ENCODE data around the gene EIF4A3. TPM values are rescaled to one million over a fixed set of nuclear protein-coding genes. Genes with fewer than 3 reads are reported as not detected.

Gene EIF4A3
- total RNA-seq, 1 experiment from 2014 or later, result 160 TPM

DNA sequence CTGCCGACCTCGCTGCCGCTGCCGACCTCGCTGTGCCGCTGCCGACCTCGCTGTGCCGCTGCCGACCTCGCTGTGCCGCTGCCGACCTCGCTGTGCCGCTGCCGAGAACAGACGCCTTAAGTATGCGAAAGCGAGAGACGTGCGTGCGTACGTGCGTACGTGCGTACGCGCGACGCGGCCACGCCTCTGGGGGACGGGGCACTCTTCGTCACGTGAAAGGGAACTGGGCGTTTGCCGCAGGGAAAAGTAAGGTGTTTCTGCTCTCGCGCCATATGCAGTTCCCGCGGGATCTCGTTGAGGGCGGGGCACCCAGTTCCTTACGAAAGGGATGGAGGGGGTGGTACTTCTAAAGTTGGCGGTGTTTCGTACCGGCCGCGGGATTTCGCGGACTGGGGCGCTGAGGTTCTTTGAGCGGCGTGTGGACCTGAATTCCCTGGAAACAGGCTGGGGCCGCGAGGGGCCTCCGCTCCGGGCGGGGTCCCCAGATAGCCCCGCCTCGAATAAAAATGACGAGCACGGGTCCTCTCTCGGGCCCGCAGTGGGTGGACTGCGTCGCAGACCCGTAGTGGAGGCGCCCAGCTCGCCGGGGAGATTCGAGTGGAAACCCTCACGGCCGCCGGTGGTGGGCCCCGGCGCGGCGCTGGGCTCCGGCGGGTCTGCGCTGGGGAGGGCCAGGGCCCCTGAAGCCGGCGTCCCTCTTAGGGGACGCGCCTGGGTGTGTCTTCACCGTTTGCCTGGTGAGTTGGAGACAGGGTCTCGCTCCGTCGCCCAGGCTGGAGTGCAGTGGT lies at the start of gene EIF4A3 (continued):
- TF ChIP-seq, protein P1, sequence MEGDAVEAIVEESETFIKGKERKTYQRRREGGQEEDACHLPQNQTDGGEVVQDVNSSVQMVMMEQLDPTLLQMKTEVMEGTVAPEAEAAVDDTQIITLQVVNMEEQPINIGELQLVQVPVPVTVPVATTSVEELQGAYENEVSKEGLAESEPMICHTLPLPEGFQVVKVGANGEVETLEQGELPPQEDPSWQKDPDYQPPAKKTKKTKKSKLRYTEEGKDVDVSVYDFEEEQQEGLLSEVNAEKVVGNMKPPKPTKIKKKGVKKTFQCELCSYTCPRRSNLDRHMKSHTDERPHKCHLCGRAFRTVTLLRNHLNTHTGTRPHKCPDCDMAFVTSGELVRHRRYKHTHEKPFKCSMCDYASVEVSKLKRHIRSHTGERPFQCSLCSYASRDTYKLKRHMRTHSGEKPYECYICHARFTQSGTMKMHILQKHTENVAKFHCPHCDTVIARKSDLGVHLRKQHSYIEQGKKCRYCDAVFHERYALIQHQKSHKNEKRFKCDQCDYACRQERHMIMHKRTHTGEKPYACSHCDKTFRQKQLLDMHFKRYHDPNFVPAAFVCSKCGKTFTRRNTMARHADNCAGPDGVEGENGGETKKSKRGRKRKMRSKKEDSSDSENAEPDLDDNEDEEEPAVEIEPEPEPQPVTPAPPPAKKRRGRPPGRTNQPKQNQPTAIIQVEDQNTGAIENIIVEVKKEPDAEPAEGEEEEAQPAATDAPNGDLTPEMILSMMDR (IDR thresholded peaks at IDR 0.05), result no peak
- TF ChIP-seq HMGA2 (CRISPR knock-in tag; IDR thresholded peaks at IDR 0.05), result no peak
- TF ChIP-seq CREB1 (CRISPR knock-in tag; IDR thresholded peaks at IDR 0.05), result peak; percentile 60; the same call in 1 of the 2 replicates
- TF ChIP-seq FOXP1 (CRISPR knock-in tag; IDR thresholded peaks at IDR 0.05; ENCODE audit: borderline replicate concordance), result peak; percentile 65; the same call in 1 of the 2 replicates
- TF ChIP-seq, protein P2, sequence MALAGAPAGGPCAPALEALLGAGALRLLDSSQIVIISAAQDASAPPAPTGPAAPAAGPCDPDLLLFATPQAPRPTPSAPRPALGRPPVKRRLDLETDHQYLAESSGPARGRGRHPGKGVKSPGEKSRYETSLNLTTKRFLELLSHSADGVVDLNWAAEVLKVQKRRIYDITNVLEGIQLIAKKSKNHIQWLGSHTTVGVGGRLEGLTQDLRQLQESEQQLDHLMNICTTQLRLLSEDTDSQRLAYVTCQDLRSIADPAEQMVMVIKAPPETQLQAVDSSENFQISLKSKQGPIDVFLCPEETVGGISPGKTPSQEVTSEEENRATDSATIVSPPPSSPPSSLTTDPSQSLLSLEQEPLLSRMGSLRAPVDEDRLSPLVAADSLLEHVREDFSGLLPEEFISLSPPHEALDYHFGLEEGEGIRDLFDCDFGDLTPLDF (CRISPR knock-in tag; IDR thresholded peaks at IDR 0.05), result no peak
- TF ChIP-seq, protein P3, sequence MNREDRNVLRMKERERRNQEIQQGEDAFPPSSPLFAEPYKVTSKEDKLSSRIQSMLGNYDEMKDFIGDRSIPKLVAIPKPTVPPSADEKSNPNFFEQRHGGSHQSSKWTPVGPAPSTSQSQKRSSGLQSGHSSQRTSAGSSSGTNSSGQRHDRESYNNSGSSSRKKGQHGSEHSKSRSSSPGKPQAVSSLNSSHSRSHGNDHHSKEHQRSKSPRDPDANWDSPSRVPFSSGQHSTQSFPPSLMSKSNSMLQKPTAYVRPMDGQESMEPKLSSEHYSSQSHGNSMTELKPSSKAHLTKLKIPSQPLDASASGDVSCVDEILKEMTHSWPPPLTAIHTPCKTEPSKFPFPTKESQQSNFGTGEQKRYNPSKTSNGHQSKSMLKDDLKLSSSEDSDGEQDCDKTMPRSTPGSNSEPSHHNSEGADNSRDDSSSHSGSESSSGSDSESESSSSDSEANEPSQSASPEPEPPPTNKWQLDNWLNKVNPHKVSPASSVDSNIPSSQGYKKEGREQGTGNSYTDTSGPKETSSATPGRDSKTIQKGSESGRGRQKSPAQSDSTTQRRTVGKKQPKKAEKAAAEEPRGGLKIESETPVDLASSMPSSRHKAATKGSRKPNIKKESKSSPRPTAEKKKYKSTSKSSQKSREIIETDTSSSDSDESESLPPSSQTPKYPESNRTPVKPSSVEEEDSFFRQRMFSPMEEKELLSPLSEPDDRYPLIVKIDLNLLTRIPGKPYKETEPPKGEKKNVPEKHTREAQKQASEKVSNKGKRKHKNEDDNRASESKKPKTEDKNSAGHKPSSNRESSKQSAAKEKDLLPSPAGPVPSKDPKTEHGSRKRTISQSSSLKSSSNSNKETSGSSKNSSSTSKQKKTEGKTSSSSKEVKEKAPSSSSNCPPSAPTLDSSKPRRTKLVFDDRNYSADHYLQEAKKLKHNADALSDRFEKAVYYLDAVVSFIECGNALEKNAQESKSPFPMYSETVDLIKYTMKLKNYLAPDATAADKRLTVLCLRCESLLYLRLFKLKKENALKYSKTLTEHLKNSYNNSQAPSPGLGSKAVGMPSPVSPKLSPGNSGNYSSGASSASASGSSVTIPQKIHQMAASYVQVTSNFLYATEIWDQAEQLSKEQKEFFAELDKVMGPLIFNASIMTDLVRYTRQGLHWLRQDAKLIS (CRISPR knock-in tag; IDR thresholded peaks at IDR 0.05; ENCODE audit: borderline replicate concordance), result no peak
- no peak for TF ChIP-seq E2F5 (CRISPR knock-in tag; IDR thresholded peaks at IDR 0.05)
- peak; percentile 86; the same call in 1 of the 2 replicates for TF ChIP-seq MAX (CRISPR knock-in tag; IDR thresholded peaks at IDR 0.05)
- TF ChIP-seq, protein P4, sequence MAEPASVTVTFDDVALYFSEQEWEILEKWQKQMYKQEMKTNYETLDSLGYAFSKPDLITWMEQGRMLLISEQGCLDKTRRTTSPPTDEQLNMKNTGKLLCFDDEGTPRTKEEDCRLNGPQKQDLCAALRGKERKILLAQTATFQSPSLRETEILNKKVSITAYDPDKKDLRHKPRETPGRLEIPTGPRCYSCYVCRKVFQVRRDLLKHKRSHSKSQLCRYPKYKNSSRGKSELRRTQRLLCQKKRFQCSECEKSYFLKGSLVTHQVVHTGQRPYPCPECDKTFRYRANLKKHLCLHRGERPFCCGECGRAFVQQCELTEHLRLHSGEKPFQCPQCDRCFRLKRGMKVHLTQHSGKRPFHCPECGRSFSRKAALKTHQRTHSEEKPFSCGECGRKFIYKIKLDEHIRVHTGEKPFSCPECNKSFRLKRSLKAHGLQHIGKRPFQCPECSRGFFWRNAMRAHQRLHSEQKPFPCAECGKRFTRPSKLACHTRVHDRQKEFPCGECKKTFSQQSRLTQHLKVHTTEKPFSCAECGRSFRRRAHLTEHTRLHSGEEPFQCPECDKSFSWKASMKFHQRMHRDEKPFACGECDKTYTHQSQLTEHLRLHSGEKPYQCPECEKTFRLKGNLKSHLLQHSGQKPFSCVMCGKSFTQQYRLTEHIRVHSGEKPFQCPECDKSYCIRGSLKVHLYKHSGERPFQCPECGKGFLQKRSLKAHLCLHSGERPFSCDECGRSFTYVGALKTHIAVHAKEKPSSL (CRISPR knock-in tag; conservative IDR thresholded peaks at IDR 0.05), result no peak
- TF ChIP-seq TEAD1 (CRISPR knock-in tag; IDR thresholded peaks at IDR 0.05), result peak; percentile 28; the same call in 1 of the 2 replicates
- TF ChIP-seq ZBTB21 (CRISPR knock-in tag; IDR thresholded peaks at IDR 0.05; ENCODE audit: borderline replicate concordance), result peak; percentile 91; the same call in 1 of the 2 replicates
- no peak for TF ChIP-seq ZNF416 (CRISPR knock-in tag; IDR thresholded peaks at IDR 0.05)
- TF ChIP-seq, protein P5, sequence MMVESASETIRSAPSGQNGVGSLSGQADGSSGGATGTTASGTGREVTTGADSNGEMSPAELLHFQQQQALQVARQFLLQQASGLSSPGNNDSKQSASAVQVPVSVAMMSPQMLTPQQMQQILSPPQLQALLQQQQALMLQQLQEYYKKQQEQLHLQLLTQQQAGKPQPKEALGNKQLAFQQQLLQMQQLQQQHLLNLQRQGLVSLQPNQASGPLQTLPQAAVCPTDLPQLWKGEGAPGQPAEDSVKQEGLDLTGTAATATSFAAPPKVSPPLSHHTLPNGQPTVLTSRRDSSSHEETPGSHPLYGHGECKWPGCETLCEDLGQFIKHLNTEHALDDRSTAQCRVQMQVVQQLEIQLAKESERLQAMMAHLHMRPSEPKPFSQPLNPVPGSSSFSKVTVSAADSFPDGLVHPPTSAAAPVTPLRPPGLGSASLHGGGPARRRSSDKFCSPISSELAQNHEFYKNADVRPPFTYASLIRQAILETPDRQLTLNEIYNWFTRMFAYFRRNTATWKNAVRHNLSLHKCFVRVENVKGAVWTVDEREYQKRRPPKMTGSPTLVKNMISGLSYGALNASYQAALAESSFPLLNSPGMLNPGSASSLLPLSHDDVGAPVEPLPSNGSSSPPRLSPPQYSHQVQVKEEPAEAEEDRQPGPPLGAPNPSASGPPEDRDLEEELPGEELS (CRISPR knock-in tag; IDR thresholded peaks at IDR 0.05), result no peak
- TF ChIP-seq ZNF532 (CRISPR knock-in tag; IDR thresholded peaks at IDR 0.05; ENCODE audit: borderline replicate concordance), result no peak
- peak; percentile 94; the same call in 1 of the 2 replicates for TF ChIP-seq FOXK1 (CRISPR knock-in tag; IDR thresholded peaks at IDR 0.05)
- no peak for TF ChIP-seq MXD4 (CRISPR knock-in tag; IDR thresholded peaks at IDR 0.05; ENCODE audit: borderline replicate concordance)
- peak; percentile 99 for TF ChIP-seq SP1 (CRISPR knock-in tag; conservative IDR thresholded peaks at IDR 0.05)
- no peak for TF ChIP-seq ZNF671 (CRISPR knock-in tag; IDR thresholded peaks at IDR 0.05)
- no peak for TF ChIP-seq ATF3 (CRISPR knock-in tag; conservative IDR thresholded peaks at IDR 0.05)
